H54 (cell line): ENCODE data around the gene STOX2.
"Not testable (repeated sequence)": the region's sequence is repeated elsewhere in the genome, so short reads cannot be mapped to it uniquely, and the experiment has no call there.

Source experiments
- DNase-seq: peaks from one replicate; pipeline ENCODE4 v3.0.0; 2011; ENCODE audit warnings: low spot score, mixed read lengths; ENCODE audit not compliant: insufficient read length
- FAIRE-seq: peaks from 3 replicates; lab custom pipeline; 2011; peaks lifted over from hg19 to GRCh38; lab: Jason Lieb, UNC
- POLR2A ChIP-seq: IDR thresholded peaks from 2 replicates; pipeline ENCODE4 v1.6.1; 2011; ENCODE audit warnings: low read depth, mild to moderate bottlenecking, low read length

Gene STOX2

GRCh38 chr4:184021389-184021788, 116.3 kb downstream of the STOX2 start:
- no peak for FAIRE-seq
- no peak for DNase-seq
- TF ChIP-seq POLR2A, result no peak

- FAIRE-seq (no peak), DNase-seq (no peak)
- no peak for TF ChIP-seq POLR2A
Observed at GRCh38 chr4:184022679-184023383, 117.7 kb downstream of the STOX2 start.

- DNase-seq (no peak), FAIRE-seq (no peak)
- TF ChIP-seq POLR2A, result no peak
Observed at GRCh38 chr4:184024637-184025036, 119.5 kb downstream of the STOX2 start.

GRCh38 chr4:184028561-184029374, 123.7 kb downstream of the STOX2 start:
- FAIRE-seq (no peak), DNase-seq (no peak)
- no peak for TF ChIP-seq POLR2A

GRCh38 chr4:184030036-184030435, 124.9 kb downstream of the STOX2 start:
- FAIRE-seq (no peak), DNase-seq (no peak)
- TF ChIP-seq POLR2A, result no peak

- FAIRE-seq, result no peak
- no peak for DNase-seq
- TF ChIP-seq POLR2A, result no peak
Observed at GRCh38 chr4:184030764-184031163, 125.7 kb downstream of the STOX2 start.

- DNase-seq (no peak), FAIRE-seq (no peak)
- no peak for TF ChIP-seq POLR2A
Observed at GRCh38 chr4:184032091-184032490, 127.0 kb downstream of the STOX2 start.

- DNase-seq, result no peak
- no peak for TF ChIP-seq POLR2A
- FAIRE-seq, result no peak
Observed at GRCh38 chr4:184039963-184040383, 134.9 kb downstream of the STOX2 start.

GRCh38 chr4:184041156-184041555, 136.0 kb downstream of the STOX2 start:
- DNase-seq (no peak), FAIRE-seq (no peak)
- TF ChIP-seq POLR2A, result no peak

GRCh38 chr4:184046148-184046547, 141.0 kb downstream of the STOX2 start:
- DNase-seq (no peak), FAIRE-seq (no peak)
- no peak for TF ChIP-seq POLR2A

GRCh38 chr4:184051262-184051661, 146.2 kb downstream of the STOX2 start:
- FAIRE-seq, DNase-seq: not testable (repeated sequence)

- FAIRE-seq, result no peak
Observed at GRCh38 chr4:184052616-184053015, 147.5 kb downstream of the STOX2 start.

GRCh38 chr4:184053434-184053833, 148.3 kb downstream of the STOX2 start:
- TF ChIP-seq POLR2A, result no peak
- DNase-seq, result no peak
- FAIRE-seq, result no peak

More at GRCh38 chr4:184052616-184053015, 147.5 kb downstream of the STOX2 start:
- DNase-seq, result no peak
- no peak for TF ChIP-seq POLR2A

GRCh38 chr4:184056877-184057276, 151.8 kb downstream of the STOX2 start:
- no peak for DNase-seq
- FAIRE-seq, result no peak
- no peak for TF ChIP-seq POLR2A

GRCh38 chr4:184058026-184058425, 152.9 kb downstream of the STOX2 start:
- FAIRE-seq (no peak), DNase-seq (no peak)
- TF ChIP-seq POLR2A, result no peak
